K562 (cell line): Measurements from ENCODE around the gene TTC22. TPM values are rescaled to one million over a fixed set of nuclear protein-coding genes. Genes with fewer than 3 reads are reported as not detected.

Experiments used
- ATF7 ChIP-seq: fragments of 450-650 bp; IDR thresholded peaks from 2 replicates; pipeline ENCODE4 v1.7.1; 2014; ENCODE audit warnings: mild to moderate bottlenecking, moderate library complexity
- ESRRA ChIP-seq: fragments of 450-650 bp; IDR thresholded peaks from 2 replicates; pipeline ENCODE4 v1.6.1; 2014; ENCODE audit warnings: low read depth, mild to moderate bottlenecking, moderate library complexity, borderline replicate concordance
- FOXK2 ChIP-seq, 2 experiments: fragments of 450-650 bp; IDR thresholded peaks in 1 of 2; conservative IDR thresholded peaks in 1 of 2; 2 replicates each; pipeline ENCODE4 v1.6.1; 2016; ENCODE audit warnings: low read depth in 2 of 2, mild to moderate bottlenecking in 1 of 2
- MAFF ChIP-seq: IDR thresholded peaks from 2 replicates; pipeline ENCODE4 v1.6.1; 2012; ENCODE audit warnings: low read length, improper control_type of control experiment
- MECOM ChIP-seq: fragments of 250-450 bp; sonication (Bioruptor Pico); IDR thresholded peaks from 2 replicates; pipeline ENCODE4 v1.8.0; 2022; ENCODE audit warnings: inconsistent platforms
- NFE2 ChIP-seq: IDR thresholded peaks from 2 replicates; pipeline ENCODE4 v1.6.1; 2014; ENCODE audit warnings: antibody characterized with exemption, low read depth
- SMAD4 ChIP-seq: fragments of 250-450 bp; sonication (Bioruptor Pico); conservative IDR thresholded peaks from 2 replicates; pipeline ENCODE4 v1.8.0; 2021; ENCODE audit warnings: inconsistent platforms, mild to moderate bottlenecking, moderate library complexity
- SMARCA4 ChIP-seq: fragments of 450-650 bp; IDR thresholded peaks from 2 replicates; pipeline ENCODE4 v1.6.1; 2016
- SOX6 ChIP-seq: fragments of 450-650 bp; IDR thresholded peaks from 2 replicates; pipeline ENCODE4 v1.6.1; 2014; ENCODE audit warnings: mild to moderate bottlenecking
- ZNF778 ChIP-seq: fragments of 450-650 bp; formaldehyde crosslinking; IDR thresholded peaks from 2 replicates; pipeline ENCODE4 v1.4.0; 2020; ENCODE audit warnings: mild to moderate bottlenecking, moderate library complexity
- polyA plus RNA-seq, 8 experiments: library from polyadenylated mRNA; depleted of rRNA in 4 of 8; stranded (reverse) in 5 of 8; unstranded in 3 of 8; fragments of >200 nt; fragmentation: Nextera tagmentation in 2 of 8; fragmentation: Illumina TruSeq in 1 of 8; extraction: Ambion mirVana in 2 of 8; extraction: Trizol in 1 of 8; gene quantifications; 2 replicates each; pipeline versions ENCODE4 v1.2.1 to v1.2.3, GENCODE V29; 2011 to 2014; ENCODE audit warnings: inconsistent platforms in 1 of 8, missing spikeins in 1 of 8
- total RNA-seq, 7 experiments: library from RNA; depleted of rRNA in 6 of 7; stranded (reverse); fragments of >200 nt in 6 of 7; fragmentation: Illumina TruSeq in 2 of 7; extraction: Trizol in 2 of 7; gene quantifications; 2 replicates each; pipeline versions ENCODE4 v1.2.1 to v1.2.3, GENCODE V29; 2011 to 2021; ENCODE audit warnings: low replicate concordance in 1 of 7
- TF ChIP-seq, protein P1 (sequence below), 2 experiments: IDR thresholded peaks; 2 replicates each; pipeline ENCODE4 v1.6.1; 2012; ENCODE audit warnings: improper control_type of control experiment in 2 of 2, low read depth in 2 of 2, low read length in 2 of 2, borderline replicate concordance in 1 of 2
- TF ChIP-seq, protein P2 (sequence below), 2 experiments: fragments of 450-650 bp; formaldehyde crosslinking in 1 of 2; IDR thresholded peaks; 2 replicates each; pipeline versions ENCODE4 v1.4.0 to v1.6.1; 2014 to 2020; ENCODE audit warnings: mild to moderate bottlenecking in 2 of 2, borderline replicate concordance in 1 of 2, low read depth in 1 of 2
- TF ChIP-seq, protein P3 (sequence below): fragments of 450-650 bp; IDR thresholded peaks from 2 replicates; pipeline ENCODE4 v1.6.1; 2014; ENCODE audit warnings: low read depth, mild to moderate bottlenecking, moderate library complexity, borderline replicate concordance
- TF ChIP-seq, protein P4 (sequence below): IDR thresholded peaks from 2 replicates; pipeline ENCODE4 v1.6.1; 2011; ENCODE audit not compliant: insufficient read length; ENCODE audit errors: extremely low read depth

Gene TTC22
- total and polyA plus RNA-seq, 9 of the 15 experiments (the other 6 are each of a cell fraction or from before 2014, with no cell fraction given): 0.07 TPM; not detected in 8

DNA sequence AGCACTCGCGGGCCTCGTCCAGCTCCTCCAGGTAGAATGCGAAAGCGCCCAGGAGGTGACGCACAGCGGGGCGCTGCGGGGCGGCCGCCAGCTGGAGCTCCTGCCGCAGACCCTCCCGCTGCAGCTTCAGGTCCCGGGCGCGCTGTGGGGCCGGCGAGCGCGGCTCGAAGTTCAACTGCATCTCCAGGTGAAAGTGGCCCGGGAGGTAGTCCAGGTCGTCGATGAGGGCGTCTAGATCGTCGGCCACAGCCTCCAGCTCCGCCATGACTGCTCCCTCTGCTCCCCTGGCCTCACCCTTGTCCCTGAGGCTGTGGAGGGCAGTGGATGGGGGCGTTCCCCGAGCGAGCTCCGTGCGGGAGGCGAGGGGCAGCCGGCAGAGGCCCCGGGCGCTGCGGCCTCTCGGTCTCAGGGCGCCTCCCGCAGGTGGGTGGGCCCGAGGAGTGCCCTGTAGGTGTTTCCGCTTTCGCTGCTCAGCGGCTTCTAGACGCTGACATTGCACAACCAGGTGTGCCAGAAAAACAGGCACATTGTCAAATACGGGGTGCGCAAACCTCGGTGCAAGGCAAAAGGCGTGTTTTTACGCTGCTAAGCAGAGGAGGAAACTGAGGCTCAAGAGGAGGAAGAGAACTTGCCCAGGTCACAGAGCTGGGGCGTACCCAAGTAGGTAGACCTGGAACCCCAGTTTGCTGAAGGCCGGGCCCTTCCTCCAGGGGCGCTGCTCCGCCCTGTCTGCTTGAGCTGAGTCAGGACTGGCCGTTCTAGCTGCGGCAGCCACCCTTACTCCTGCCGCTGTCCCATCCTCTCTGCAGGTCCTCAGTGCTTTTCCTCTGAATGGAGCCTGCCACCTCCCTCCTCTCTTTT, at the start of gene TTC22 (continued):
- TF ChIP-seq, protein P1, sequence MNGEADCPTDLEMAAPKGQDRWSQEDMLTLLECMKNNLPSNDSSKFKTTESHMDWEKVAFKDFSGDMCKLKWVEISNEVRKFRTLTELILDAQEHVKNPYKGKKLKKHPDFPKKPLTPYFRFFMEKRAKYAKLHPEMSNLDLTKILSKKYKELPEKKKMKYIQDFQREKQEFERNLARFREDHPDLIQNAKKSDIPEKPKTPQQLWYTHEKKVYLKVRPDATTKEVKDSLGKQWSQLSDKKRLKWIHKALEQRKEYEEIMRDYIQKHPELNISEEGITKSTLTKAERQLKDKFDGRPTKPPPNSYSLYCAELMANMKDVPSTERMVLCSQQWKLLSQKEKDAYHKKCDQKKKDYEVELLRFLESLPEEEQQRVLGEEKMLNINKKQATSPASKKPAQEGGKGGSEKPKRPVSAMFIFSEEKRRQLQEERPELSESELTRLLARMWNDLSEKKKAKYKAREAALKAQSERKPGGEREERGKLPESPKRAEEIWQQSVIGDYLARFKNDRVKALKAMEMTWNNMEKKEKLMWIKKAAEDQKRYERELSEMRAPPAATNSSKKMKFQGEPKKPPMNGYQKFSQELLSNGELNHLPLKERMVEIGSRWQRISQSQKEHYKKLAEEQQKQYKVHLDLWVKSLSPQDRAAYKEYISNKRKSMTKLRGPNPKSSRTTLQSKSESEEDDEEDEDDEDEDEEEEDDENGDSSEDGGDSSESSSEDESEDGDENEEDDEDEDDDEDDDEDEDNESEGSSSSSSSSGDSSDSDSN (IDR thresholded peaks at IDR 0.05; ENCODE audit: borderline replicate concordance in 1 of 2, low read depth in 2 of 2, low read length in 2 of 2): 0 out of 4 replicates have a peak, but pooled peaks of 1 of the 2 experiments have one; percentile 7
- TF ChIP-seq SMARCA4: 0 out of 2 replicates have a peak, but pooled peaks have one; percentile 41
- no peak for TF ChIP-seq SOX6
- TF ChIP-seq ESRRA: no peak
- 0 out of 2 replicates have a peak, but pooled peaks have one; percentile 22 for TF ChIP-seq ATF7
- TF ChIP-seq ZNF778 (CRISPR knock-in tag): no peak
- TF ChIP-seq FOXK2 (conservative IDR thresholded peaks at IDR 0.05 in 1 of 2, IDR thresholded peaks at IDR 0.05 in 1 of 2; ENCODE audit: low read depth in 2 of 2): no peak
- no peak for TF ChIP-seq MECOM (CRISPR knock-in tag)
- TF ChIP-seq, protein P2, sequence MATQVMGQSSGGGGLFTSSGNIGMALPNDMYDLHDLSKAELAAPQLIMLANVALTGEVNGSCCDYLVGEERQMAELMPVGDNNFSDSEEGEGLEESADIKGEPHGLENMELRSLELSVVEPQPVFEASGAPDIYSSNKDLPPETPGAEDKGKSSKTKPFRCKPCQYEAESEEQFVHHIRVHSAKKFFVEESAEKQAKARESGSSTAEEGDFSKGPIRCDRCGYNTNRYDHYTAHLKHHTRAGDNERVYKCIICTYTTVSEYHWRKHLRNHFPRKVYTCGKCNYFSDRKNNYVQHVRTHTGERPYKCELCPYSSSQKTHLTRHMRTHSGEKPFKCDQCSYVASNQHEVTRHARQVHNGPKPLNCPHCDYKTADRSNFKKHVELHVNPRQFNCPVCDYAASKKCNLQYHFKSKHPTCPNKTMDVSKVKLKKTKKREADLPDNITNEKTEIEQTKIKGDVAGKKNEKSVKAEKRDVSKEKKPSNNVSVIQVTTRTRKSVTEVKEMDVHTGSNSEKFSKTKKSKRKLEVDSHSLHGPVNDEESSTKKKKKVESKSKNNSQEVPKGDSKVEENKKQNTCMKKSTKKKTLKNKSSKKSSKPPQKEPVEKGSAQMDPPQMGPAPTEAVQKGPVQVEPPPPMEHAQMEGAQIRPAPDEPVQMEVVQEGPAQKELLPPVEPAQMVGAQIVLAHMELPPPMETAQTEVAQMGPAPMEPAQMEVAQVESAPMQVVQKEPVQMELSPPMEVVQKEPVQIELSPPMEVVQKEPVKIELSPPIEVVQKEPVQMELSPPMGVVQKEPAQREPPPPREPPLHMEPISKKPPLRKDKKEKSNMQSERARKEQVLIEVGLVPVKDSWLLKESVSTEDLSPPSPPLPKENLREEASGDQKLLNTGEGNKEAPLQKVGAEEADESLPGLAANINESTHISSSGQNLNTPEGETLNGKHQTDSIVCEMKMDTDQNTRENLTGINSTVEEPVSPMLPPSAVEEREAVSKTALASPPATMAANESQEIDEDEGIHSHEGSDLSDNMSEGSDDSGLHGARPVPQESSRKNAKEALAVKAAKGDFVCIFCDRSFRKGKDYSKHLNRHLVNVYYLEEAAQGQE (IDR thresholded peaks at IDR 0.05; ENCODE audit: borderline replicate concordance): peak; percentile 7; the same call in 1 of the 2 replicates
- TF ChIP-seq, protein P2 (CRISPR knock-in tag; IDR thresholded peaks at IDR 0.05; ENCODE audit: low read depth): no peak
- peak; percentile 70 for TF ChIP-seq NFE2
- TF ChIP-seq, protein P3, sequence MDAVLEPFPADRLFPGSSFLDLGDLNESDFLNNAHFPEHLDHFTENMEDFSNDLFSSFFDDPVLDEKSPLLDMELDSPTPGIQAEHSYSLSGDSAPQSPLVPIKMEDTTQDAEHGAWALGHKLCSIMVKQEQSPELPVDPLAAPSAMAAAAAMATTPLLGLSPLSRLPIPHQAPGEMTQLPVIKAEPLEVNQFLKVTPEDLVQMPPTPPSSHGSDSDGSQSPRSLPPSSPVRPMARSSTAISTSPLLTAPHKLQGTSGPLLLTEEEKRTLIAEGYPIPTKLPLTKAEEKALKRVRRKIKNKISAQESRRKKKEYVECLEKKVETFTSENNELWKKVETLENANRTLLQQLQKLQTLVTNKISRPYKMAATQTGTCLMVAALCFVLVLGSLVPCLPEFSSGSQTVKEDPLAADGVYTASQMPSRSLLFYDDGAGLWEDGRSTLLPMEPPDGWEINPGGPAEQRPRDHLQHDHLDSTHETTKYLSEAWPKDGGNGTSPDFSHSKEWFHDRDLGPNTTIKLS: peak; percentile 57; the same call in 1 of the 2 replicates
- TF ChIP-seq, protein P4, sequence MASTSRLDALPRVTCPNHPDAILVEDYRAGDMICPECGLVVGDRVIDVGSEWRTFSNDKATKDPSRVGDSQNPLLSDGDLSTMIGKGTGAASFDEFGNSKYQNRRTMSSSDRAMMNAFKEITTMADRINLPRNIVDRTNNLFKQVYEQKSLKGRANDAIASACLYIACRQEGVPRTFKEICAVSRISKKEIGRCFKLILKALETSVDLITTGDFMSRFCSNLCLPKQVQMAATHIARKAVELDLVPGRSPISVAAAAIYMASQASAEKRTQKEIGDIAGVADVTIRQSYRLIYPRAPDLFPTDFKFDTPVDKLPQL: no peak
- TF ChIP-seq SMAD4 (CRISPR knock-in tag): peak; percentile 50
- TF ChIP-seq MAFF: 0 out of 2 replicates have a peak, but pooled peaks have one; percentile 19
